ENCODE data around the gene UBE4A. TPM values are rescaled to one million over a fixed set of nuclear protein-coding genes. Genes with fewer than 3 reads are reported as not detected.

The UBE4A gene
- total and polyA plus RNA-seq, 2 donors (not counting 1 experiment from before 2014, with no cell fraction given) = 21.8 to 37.0 TPM

DNA sequence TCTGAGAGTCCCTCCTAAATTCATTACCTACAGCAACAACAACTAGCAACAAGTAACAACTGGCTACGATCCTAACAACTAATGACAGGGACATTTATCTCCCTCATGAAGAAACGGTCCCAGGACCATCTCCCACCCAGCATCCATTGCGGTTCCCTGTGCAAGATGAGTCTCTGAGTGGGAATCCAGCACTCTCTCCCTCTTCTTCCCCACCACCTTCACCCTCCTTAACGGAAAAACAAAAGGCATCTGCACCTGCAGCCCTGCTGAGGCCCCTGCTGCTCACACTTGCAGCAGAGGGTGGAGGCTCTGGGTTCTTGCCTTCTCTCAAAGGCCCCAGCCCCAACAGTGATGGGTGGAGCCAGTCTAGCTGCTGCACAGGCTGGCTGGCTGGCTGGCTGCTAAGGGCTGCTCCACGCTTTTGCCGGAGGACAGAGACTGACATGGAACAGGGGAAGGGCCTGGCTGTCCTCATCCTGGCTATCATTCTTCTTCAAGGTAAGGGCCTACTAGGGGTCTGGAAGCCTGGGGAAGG is 15.4 kb upstream of the UBE4A start, which contains the start of gene CD3G:
Gene CD3G, plus strand, starts transcription at position 364 of the 535 bp plus-strand sequence. Its CDS starts 80 bp downstream, at position 444.
- DNase-seq (ENCODE audit: low read depth in 2 of 2) = no peak
- Histone ChIP-seq H3K27ac (ENCODE audit: insufficient read depth, low read length) (no peak within 1 kb of the TSS), H3K4me1 (ENCODE audit: control insufficient read depth, extremely low read depth, insufficient read depth, low read length) (no peaks in the 10 kb centered on the region), H3K4me2 (ENCODE audit: extremely low read depth, insufficient read depth, low read length) (no peak within 1 kb of the TSS), H3K4me3 (replicated peaks in 1 of 4; ENCODE audit: control extremely low read depth in 1 of 4, insufficient read depth in 1 of 4, low read depth in 3 of 4, low read length in 4 of 4) (no peak within 1 kb of the TSS), H3K27me3 (ENCODE audit: control insufficient read depth, insufficient read depth, low read length) (peaks cover under 1% of the 10 kb centered on the region), H4K20me1 (ENCODE audit: control insufficient read depth, extremely low read depth, insufficient read depth, low read length) (no peaks in the 10 kb centered on the region), H3K79me2 (ENCODE audit: control insufficient read depth, insufficient read depth, low read length) (no peaks in the 10 kb centered on the region), H3K9me3 (ENCODE audit: control insufficient read depth, insufficient read depth, low read depth, low read length) (no peaks in the 10 kb centered on the region), H2AFZ (ENCODE audit: low read length) (no peak within 1 kb of the TSS), H3K9ac (ENCODE audit: insufficient read depth, low read length) (no peak within 1 kb of the TSS), H3K36me3 (ENCODE audit: control insufficient read depth, insufficient read depth, low read length) (no peaks in the 10 kb centered on the region)
- TF ChIP-seq EZH2 (IDR thresholded peaks at IDR 0.05; ENCODE audit: low read length, missing control alignments) = no peak
- TF ChIP-seq, protein P1, sequence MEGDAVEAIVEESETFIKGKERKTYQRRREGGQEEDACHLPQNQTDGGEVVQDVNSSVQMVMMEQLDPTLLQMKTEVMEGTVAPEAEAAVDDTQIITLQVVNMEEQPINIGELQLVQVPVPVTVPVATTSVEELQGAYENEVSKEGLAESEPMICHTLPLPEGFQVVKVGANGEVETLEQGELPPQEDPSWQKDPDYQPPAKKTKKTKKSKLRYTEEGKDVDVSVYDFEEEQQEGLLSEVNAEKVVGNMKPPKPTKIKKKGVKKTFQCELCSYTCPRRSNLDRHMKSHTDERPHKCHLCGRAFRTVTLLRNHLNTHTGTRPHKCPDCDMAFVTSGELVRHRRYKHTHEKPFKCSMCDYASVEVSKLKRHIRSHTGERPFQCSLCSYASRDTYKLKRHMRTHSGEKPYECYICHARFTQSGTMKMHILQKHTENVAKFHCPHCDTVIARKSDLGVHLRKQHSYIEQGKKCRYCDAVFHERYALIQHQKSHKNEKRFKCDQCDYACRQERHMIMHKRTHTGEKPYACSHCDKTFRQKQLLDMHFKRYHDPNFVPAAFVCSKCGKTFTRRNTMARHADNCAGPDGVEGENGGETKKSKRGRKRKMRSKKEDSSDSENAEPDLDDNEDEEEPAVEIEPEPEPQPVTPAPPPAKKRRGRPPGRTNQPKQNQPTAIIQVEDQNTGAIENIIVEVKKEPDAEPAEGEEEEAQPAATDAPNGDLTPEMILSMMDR (conservative IDR thresholded peaks at IDR 0.05 in 1 of 2, IDR thresholded peaks at IDR 0.05 in 1 of 2; ENCODE audit: low read depth in 1 of 2, low read length in 2 of 2) = no peak

DNA sequence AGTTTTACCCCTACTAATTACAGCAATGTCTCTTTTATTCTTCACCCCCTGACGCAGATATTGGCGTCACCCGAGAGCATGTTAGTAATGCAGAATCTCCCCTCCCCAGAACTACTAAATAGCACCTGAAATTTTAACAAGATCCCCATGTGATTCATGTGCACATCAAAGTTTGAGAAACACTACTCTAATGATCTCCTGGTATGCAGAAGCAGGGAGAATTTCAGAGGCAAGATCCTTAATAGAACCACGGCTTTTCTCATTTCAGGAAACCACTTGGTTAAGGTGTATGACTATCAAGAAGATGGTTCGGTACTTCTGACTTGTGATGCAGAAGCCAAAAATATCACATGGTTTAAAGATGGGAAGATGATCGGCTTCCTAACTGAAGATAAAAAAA is 9.9 kb upstream of the UBE4A start:
- Histone ChIP-seq H3K27ac (ENCODE audit: insufficient read depth, low read length) (no peak overlapping the region), H3K4me2 (ENCODE audit: extremely low read depth, insufficient read depth, low read length) (no peak overlapping the region), H3K4me1 (ENCODE audit: control insufficient read depth, extremely low read depth, insufficient read depth, low read length) (no peaks in the 10 kb centered on the region), H2AFZ (ENCODE audit: low read length) (no peak overlapping the region), H4K20me1 (ENCODE audit: control insufficient read depth, extremely low read depth, insufficient read depth, low read length) (no peaks in the 10 kb centered on the region), H3K9ac (ENCODE audit: insufficient read depth, low read length) (no peak overlapping the region), H3K27me3 (ENCODE audit: control insufficient read depth, insufficient read depth, low read length) (peaks cover 2% of the 10 kb centered on the region), H3K36me3 (ENCODE audit: control insufficient read depth, insufficient read depth, low read length) (no peaks in the 10 kb centered on the region), H3K79me2 (ENCODE audit: control insufficient read depth, insufficient read depth, low read length) (no peaks in the 10 kb centered on the region), H3K9me3 (ENCODE audit: control insufficient read depth, insufficient read depth, low read depth, low read length) (no peaks in the 10 kb centered on the region), H3K4me3 (replicated peaks in 1 of 4; ENCODE audit: control extremely low read depth in 1 of 4, insufficient read depth in 1 of 4, low read depth in 3 of 4, low read length in 4 of 4) (no peak overlapping the region)
- DNase-seq (ENCODE audit: low read depth in 2 of 2) = no peak
- TF ChIP-seq, protein P1 (conservative IDR thresholded peaks at IDR 0.05 in 1 of 2, IDR thresholded peaks at IDR 0.05 in 1 of 2; ENCODE audit: low read depth in 1 of 2, low read length in 2 of 2) = no peak
- no peak for TF ChIP-seq EZH2 (IDR thresholded peaks at IDR 0.05; ENCODE audit: low read length, missing control alignments)

DNA sequence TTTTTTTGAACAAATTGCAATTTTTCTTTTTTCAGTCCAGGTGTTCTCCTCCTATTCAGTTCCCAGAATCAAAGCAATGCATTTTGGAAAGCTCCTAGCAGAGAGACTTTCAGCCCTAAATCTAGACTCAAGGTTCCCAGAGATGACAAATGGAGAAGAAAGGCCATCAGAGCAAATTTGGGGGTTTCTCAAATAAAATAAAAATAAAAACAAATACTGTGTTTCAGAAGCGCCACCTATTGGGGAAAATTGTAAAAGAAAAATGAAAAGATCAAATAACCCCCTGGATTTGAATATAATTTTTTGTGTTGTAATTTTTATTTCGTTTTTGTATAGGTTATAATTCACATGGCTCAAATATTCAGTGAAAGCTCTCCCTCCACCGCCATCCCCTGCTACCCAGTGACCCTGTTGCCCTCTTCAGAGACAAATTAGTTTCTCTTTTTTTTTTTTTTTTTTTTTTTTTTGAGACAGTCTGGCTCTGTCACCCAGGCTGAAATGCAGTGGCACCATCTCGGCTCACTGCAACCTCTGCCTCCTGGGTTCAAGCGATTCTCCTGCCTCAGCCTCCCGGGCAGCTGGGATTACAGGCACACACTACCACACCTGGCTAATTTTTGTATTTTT is 6.2 kb upstream of the UBE4A start:
- Histone ChIP-seq H3K4me1 (ENCODE audit: control insufficient read depth, extremely low read depth, insufficient read depth, low read length) (no peaks in the 10 kb centered on the region), H3K9ac (ENCODE audit: insufficient read depth, low read length) (no peak overlapping the region), H3K36me3 (ENCODE audit: control insufficient read depth, insufficient read depth, low read length) (no peaks in the 10 kb centered on the region), H3K4me2 (ENCODE audit: extremely low read depth, insufficient read depth, low read length) (no peak overlapping the region), H4K20me1 (ENCODE audit: control insufficient read depth, extremely low read depth, insufficient read depth, low read length) (no peaks in the 10 kb centered on the region), H3K27ac (ENCODE audit: insufficient read depth, low read length) (no peak overlapping the region), H3K79me2 (ENCODE audit: control insufficient read depth, insufficient read depth, low read length) (no peaks in the 10 kb centered on the region), H3K4me3 (replicated peaks in 1 of 4; ENCODE audit: control extremely low read depth in 1 of 4, insufficient read depth in 1 of 4, low read depth in 3 of 4, low read length in 4 of 4) (no peak overlapping the region), H3K27me3 (ENCODE audit: control insufficient read depth, insufficient read depth, low read length) (peaks cover 2% of the 10 kb centered on the region), H2AFZ (ENCODE audit: low read length) (no peak overlapping the region), H3K9me3 (ENCODE audit: control insufficient read depth, insufficient read depth, low read depth, low read length) (no peaks in the 10 kb centered on the region)
- TF ChIP-seq EZH2 (IDR thresholded peaks at IDR 0.05; ENCODE audit: low read length, missing control alignments) = no peak
- TF ChIP-seq, protein P1 (conservative IDR thresholded peaks at IDR 0.05 in 1 of 2, IDR thresholded peaks at IDR 0.05 in 1 of 2; ENCODE audit: low read depth in 1 of 2, low read length in 2 of 2) = peak in 1 of 2 donors; percentile 47
- DNase-seq (ENCODE audit: low read depth in 2 of 2) = peak in 1 of 2 donors; percentile 38

All from fibroblast of lung (primary cell).